Muscle layer of duodenum (tissue), 2 donors: ENCODE results near the gene RAB25.
"Not testable (repeated sequence)": the region's sequence is repeated elsewhere in the genome, so short reads cannot be mapped to it uniquely, and the experiment has no call there.

Experiments used
- H3K27ac ChIP-seq: one replicate; pipeline ENCODE4 v1.7.0; 2013; ENCODE audit warnings: mild to moderate bottlenecking, low read length
- H3K27me3 ChIP-seq: one replicate; pipeline ENCODE4 v1.7.0; 2013; ENCODE audit warnings: low read depth, mild to moderate bottlenecking, control low read depth, low read length
- H3K36me3 ChIP-seq, 2 donors: one replicate each; pipeline ENCODE4 v1.7.0; 2013; ENCODE audit warnings: low read length in 2 of 2, control low read depth in 1 of 2, mild to moderate bottlenecking in 1 of 2; ENCODE audit not compliant: insufficient read depth in 2 of 2, control insufficient read depth in 1 of 2
- H3K4me1 ChIP-seq, 2 donors: one replicate each; pipeline ENCODE4 v1.7.0; 2013; ENCODE audit warnings: low read length in 2 of 2, mild to moderate bottlenecking in 2 of 2, control low read depth in 1 of 2, moderate library complexity in 1 of 2; ENCODE audit not compliant: insufficient read depth in 2 of 2, control insufficient read depth in 1 of 2
- H3K4me3 ChIP-seq, 2 donors: one replicate each; pipeline ENCODE4 v1.7.0; 2013; ENCODE audit warnings: low read length in 2 of 2, low read depth in 1 of 2, mild to moderate bottlenecking in 1 of 2
- H3K9me3 ChIP-seq, 2 donors: one replicate each; pipeline ENCODE4 v1.7.0; 2013; ENCODE audit warnings: low read length in 2 of 2, control low read depth in 1 of 2, mild to moderate bottlenecking in 1 of 2; ENCODE audit not compliant: control insufficient read depth in 1 of 2
- donor health status: healthy.

RAB25 gene

GRCh38 chr1:156114919-156115513 lies 54.1 kb downstream of the RAB25 start:
- Histone ChIP-seq H3K27ac (peak overlapping the region; percentile 98), H3K4me1 (peaks cover 8 to 36% of the 10 kb centered on the region in 2 donors), H3K4me3 (peak overlapping the region; percentile 92 to 99), H3K9me3 (no peaks in the 10 kb centered on the region), H3K27me3 (no peaks in the 10 kb centered on the region), H3K36me3 (peaks cover 2 to 24% of the 10 kb centered on the region in 2 donors)

- Histone ChIP-seq H3K4me1 (peaks cover 15 to 43% of the 10 kb centered on the region in 2 donors), H3K9me3 (no peaks in the 10 kb centered on the region), H3K27ac (peak overlapping the region; percentile 98), H3K4me3 (peak overlapping the region; percentile 92 to 99), H3K36me3 (peaks cover 5 to 24% of the 10 kb centered on the region in 2 donors), H3K27me3 (no peaks in the 10 kb centered on the region)
Observed at GRCh38 chr1:156115514-156116374, 54.8 kb downstream of the RAB25 start.

GRCh38 chr1:156116731-156117130 lies 55.8 kb downstream of the RAB25 start:
- peaks cover 5 to 24% of the 10 kb centered on the region in 2 donors for H3K36me3 ChIP-seq
- H3K4me3 ChIP-seq: peak overlapping the region; percentile 92 to 99
- not testable (repeated sequence) for H3K9me3 ChIP-seq, H3K27me3 ChIP-seq
- H3K4me1 ChIP-seq: peaks cover 24 to 47% of the 10 kb centered on the region in 2 donors
- peak overlapping the region; percentile 98 for H3K27ac ChIP-seq

- no peaks in the 10 kb centered on the region for H3K27me3 ChIP-seq
- peaks cover 26 to 49% of the 10 kb centered on the region in 2 donors for H3K4me1 ChIP-seq
- H3K27ac ChIP-seq: peak overlapping the region; percentile 67
- no peaks in the 10 kb centered on the region for H3K9me3 ChIP-seq
- H3K36me3 ChIP-seq: peaks cover 5 to 26% of the 10 kb centered on the region in 2 donors
- peak overlapping the region; percentile 79 to 92 for H3K4me3 ChIP-seq
Observed at GRCh38 chr1:156117414-156118176, 56.6 kb downstream of the RAB25 start.

- Histone ChIP-seq H3K9me3 (no peaks in the 10 kb centered on the region), H3K27ac (peak overlapping the region; percentile 67), H3K4me3 (peak overlapping the region; percentile 79 to 92), H3K36me3 (peaks cover 5 to 33% of the 10 kb centered on the region in 2 donors), H3K27me3 (no peaks in the 10 kb centered on the region), H3K4me1 (peaks cover 34 to 53% of the 10 kb centered on the region in 2 donors)
Observed at GRCh38 chr1:156118177-156118868, 57.4 kb downstream of the RAB25 start.

GRCh38 chr1:156119503-156120209 lies 58.7 kb downstream of the RAB25 start:
- Histone ChIP-seq H3K36me3 (peaks cover 5 to 35% of the 10 kb centered on the region in 2 donors), H3K9me3 (no peaks in the 10 kb centered on the region), H3K4me3 (peak overlapping the region; percentile 55 to 92), H3K4me1 (peaks cover 38 to 60% of the 10 kb centered on the region in 2 donors), H3K27ac (peak overlapping the region; percentile 67), H3K27me3 (no peaks in the 10 kb centered on the region)
